Measurements from ENCODE around the gene CCNY.
"Not testable (repeated sequence)": the region's sequence is repeated elsewhere in the genome, so short reads cannot be mapped to it uniquely, and the experiment has no call there.

The CCNY gene

GRCh38 chr10:35517431-35518181 lies 181.3 kb downstream of the CCNY start:
- no peak for DNase-seq (ENCODE audit: low read depth in 2 of 2)

GRCh38 chr10:35518187-35518586 lies 181.9 kb downstream of the CCNY start:
- DNase-seq (ENCODE audit: low read depth in 2 of 2), result not testable (repeated sequence)

GRCh38 chr10:35520996-35521395 lies 184.7 kb downstream of the CCNY start:
- no peak for DNase-seq (ENCODE audit: low read depth in 2 of 2)

GRCh38 chr10:35523670-35524225 lies 187.4 kb downstream of the CCNY start:
- DNase-seq (ENCODE audit: low read depth in 2 of 2), result no peak

GRCh38 chr10:35526746-35527145 lies 190.4 kb downstream of the CCNY start:
- DNase-seq (ENCODE audit: low read depth in 2 of 2), result no peak

- no peak for DNase-seq (ENCODE audit: low read depth in 2 of 2)
Measured at GRCh38 chr10:35532141-35532540, 195.8 kb downstream of the CCNY start.

GRCh38 chr10:35533565-35533964 lies 197.3 kb downstream of the CCNY start:
- no peak for DNase-seq (ENCODE audit: low read depth in 2 of 2)

GRCh38 chr10:35535136-35535535 lies 198.8 kb downstream of the CCNY start:
- no peak for DNase-seq (ENCODE audit: low read depth in 2 of 2)

GRCh38 chr10:35536789-35537188 lies 200.5 kb downstream of the CCNY start:
- DNase-seq (ENCODE audit: low read depth in 2 of 2), result no peak

- not testable (repeated sequence) for DNase-seq (ENCODE audit: low read depth in 2 of 2)
Measured at GRCh38 chr10:35537925-35538324, 201.6 kb downstream of the CCNY start.

- no peak for DNase-seq (ENCODE audit: low read depth in 2 of 2)
Measured at GRCh38 chr10:35540296-35541164, 204.2 kb downstream of the CCNY start.

- no peak for DNase-seq (ENCODE audit: low read depth in 2 of 2)
Measured at GRCh38 chr10:35541720-35542119, 205.4 kb downstream of the CCNY start.

- no peak for DNase-seq (ENCODE audit: low read depth in 2 of 2)
Measured at GRCh38 chr10:35542303-35542702, 206.0 kb downstream of the CCNY start.

GRCh38 chr10:35545079-35545657 lies 208.9 kb downstream of the CCNY start:
- DNase-seq (ENCODE audit: low read depth in 2 of 2), result no peak

- no peak for DNase-seq (ENCODE audit: low read depth in 2 of 2)
Measured at GRCh38 chr10:35545878-35546590, 209.7 kb downstream of the CCNY start.

GRCh38 chr10:35546824-35547225 lies 210.5 kb downstream of the CCNY start:
- DNase-seq (ENCODE audit: low read depth in 2 of 2), result no peak

GRCh38 chr10:35552650-35553342 lies 216.5 kb downstream of the CCNY start:
- DNase-seq (ENCODE audit: low read depth in 2 of 2), result no peak

- no peak for DNase-seq (ENCODE audit: low read depth in 2 of 2)
Measured at GRCh38 chr10:35554036-35554435, 217.7 kb downstream of the CCNY start.

GRCh38 chr10:35554461-35555056 lies 218.2 kb downstream of the CCNY start:
- no peak for DNase-seq (ENCODE audit: low read depth in 2 of 2)
